Neural cell (in vitro differentiated cells): ENCODE results near the gene HAGHL. TPM values are rescaled to one million over a fixed set of nuclear protein-coding genes. Genes with fewer than 3 reads are reported as not detected.

Experiments used
- H2AFZ ChIP-seq: fragments of 200-600, 300-800 bp; sonication (generic), shearing (Covaris generic); 2 replicates; pipeline ENCODE4 v1.6.0; 2014; ENCODE audit warnings: low read depth, mild to moderate bottlenecking, antibody characterized with exemption, low read length, moderate library complexity
- H3F3A ChIP-seq: fragments of 200-600 bp; shearing (Covaris generic); 2 replicates; pipeline ENCODE4 v1.6.1; 2016; ENCODE audit warnings: mild to moderate bottlenecking, moderate library complexity, mixed read lengths, antibody characterized with exemption, low read length; ENCODE audit not compliant: insufficient read depth, poor library complexity, severe bottlenecking
- H3K27ac ChIP-seq: fragments of 200-600, 300-800 bp; sonication (generic), shearing (Covaris generic); 2 replicates; pipeline ENCODE4 v1.5.1; 2014; ENCODE audit warnings: mild to moderate bottlenecking, low read length, moderate library complexity
- H3K27me3 ChIP-seq: fragments of 300-800, 200-600 bp; sonication (generic), shearing (Covaris generic); 2 replicates; pipeline ENCODE4 v1.6.0; 2014; ENCODE audit warnings: mild to moderate bottlenecking, low read depth, low read length, moderate library complexity; ENCODE audit not compliant: insufficient read depth
- H3K36me3 ChIP-seq: fragments of 300-800, 200-600 bp; sonication (generic), shearing (Covaris generic); 2 replicates; pipeline ENCODE4 v1.5.1; 2014; ENCODE audit warnings: mild to moderate bottlenecking, antibody characterized with exemption, low read length, moderate library complexity; ENCODE audit not compliant: insufficient read depth
- H3K4me2 ChIP-seq: fragments of 300-800, 200-600 bp; sonication (generic), shearing (Covaris generic); 2 replicates; pipeline ENCODE4 v1.6.0; 2014; ENCODE audit warnings: mild to moderate bottlenecking, low read length
- H3K4me3 ChIP-seq: fragments of 300-800, 200-600 bp; sonication (generic), shearing (Covaris generic); 2 replicates; pipeline ENCODE4 v1.5.1; 2014; ENCODE audit warnings: mild to moderate bottlenecking, low read length, moderate library complexity
- H3K79me2 ChIP-seq: fragments of 200-600 bp; shearing (Covaris generic); replicated peaks from 2 replicates; pipeline ENCODE4 v1.6.0; 2014; ENCODE audit warnings: mild to moderate bottlenecking, low read length, moderate library complexity; ENCODE audit not compliant: insufficient read depth
- H3K9ac ChIP-seq: fragments of 300-800, 200-600 bp; sonication (generic), shearing (Covaris generic); 2 replicates; pipeline ENCODE4 v1.6.1; 2016; ENCODE audit warnings: mild to moderate bottlenecking, low read length, mixed read lengths
- H3K9me2 ChIP-seq: fragments of 200-600 bp; shearing (Covaris generic); 2 replicates; pipeline ENCODE4 v1.6.1; 2016; ENCODE audit warnings: mild to moderate bottlenecking, low read length, mixed read lengths; ENCODE audit not compliant: insufficient read depth
- H3K9me3 ChIP-seq: fragments of 200-600, 300-800 bp; sonication (generic), shearing (Covaris generic); 2 replicates; pipeline ENCODE4 v1.6.1; 2016; ENCODE audit warnings: mild to moderate bottlenecking, mixed run types, low read length, moderate library complexity, mixed read lengths
- H4K20me1 ChIP-seq: fragments of 200-600 bp; shearing (Covaris generic); 2 replicates; pipeline ENCODE4 v1.6.1; 2016; ENCODE audit warnings: mild to moderate bottlenecking, mixed run types; ENCODE audit not compliant: insufficient read depth
- CTCF ChIP-seq: fragments of 450-650 bp; IDR thresholded peaks from 2 replicates; pipeline ENCODE4 v1.5.1; 2014; ENCODE audit warnings: antibody characterized with exemption, mild to moderate bottlenecking, moderate library complexity; ENCODE audit not compliant: poor library complexity, severe bottlenecking
- EP300 ChIP-seq: fragments of 450-650 bp; conservative IDR thresholded peaks from 2 replicates; pipeline ENCODE4 v1.6.1; 2014; ENCODE audit warnings: antibody characterized with exemption, mild to moderate bottlenecking, moderate library complexity; ENCODE audit not compliant: poor library complexity, severe bottlenecking
- EZH2 ChIP-seq: fragments of 200-600, 300-800 bp; shearing (Covaris generic), sonication (generic); IDR thresholded peaks from 2 replicates; pipeline ENCODE4 v1.6.1; 2014; ENCODE audit warnings: antibody characterized with exemption, low read length, borderline replicate concordance, mild to moderate bottlenecking; ENCODE audit not compliant: insufficient read depth, poor library complexity, severe bottlenecking
- MXI1 ChIP-seq: fragments of 450-650 bp; conservative IDR thresholded peaks from 2 replicates; pipeline ENCODE4 v1.6.1; 2014; ENCODE audit warnings: antibody characterized with exemption, mild to moderate bottlenecking; ENCODE audit not compliant: poor library complexity, severe bottlenecking
- POLR2AphosphoS5 ChIP-seq: IDR thresholded peaks from 2 replicates; pipeline ENCODE4 v1.6.1; 2012
- RAD21 ChIP-seq: fragments of 450-650 bp; conservative IDR thresholded peaks from 2 replicates; pipeline ENCODE4 v1.6.1; 2014; ENCODE audit warnings: antibody characterized with exemption, mild to moderate bottlenecking, moderate library complexity
- REST ChIP-seq: IDR thresholded peaks from 2 replicates; pipeline ENCODE4 v1.6.1; 2012; ENCODE audit warnings: borderline replicate concordance
- SMC3 ChIP-seq: fragments of 450-650 bp; conservative IDR thresholded peaks from 2 replicates; pipeline ENCODE4 v1.6.1; 2014; ENCODE audit warnings: antibody characterized with exemption, mild to moderate bottlenecking, moderate library complexity; ENCODE audit not compliant: poor library complexity
- TAF1 ChIP-seq: IDR thresholded peaks from 2 replicates; pipeline ENCODE4 v1.6.1; 2012; ENCODE audit warnings: low read depth
- polyA plus RNA-seq: library from polyadenylated mRNA; depleted of rRNA; stranded (reverse); fragments of >200 nt; gene quantifications from 2 replicates; pipeline ENCODE4 v1.2.3, GENCODE V29; 2014

HAGHL gene
- polyA plus RNA-seq, 1 donor from 2014 or later, result 28.3 TPM

GRCh38 chr16:692356-693108, 34.4 kb upstream of the HAGHL start:
- H3K27me3 ChIP-seq, result peaks cover 21% of the 10 kb centered on the region

GRCh38 chr16:693364-693763, 33.5 kb upstream of the HAGHL start:
- peaks cover 6% of the 10 kb centered on the region for H3K79me2 ChIP-seq
- H4K20me1 ChIP-seq, result peaks cover 3% of the 10 kb centered on the region
- no peaks in the 10 kb centered on the region for H3K9me3 ChIP-seq
- peaks cover 21% of the 10 kb centered on the region for H3K27me3 ChIP-seq
- TF ChIP-seq SMC3, result no peak
- peak; percentile 11 for TF ChIP-seq POLR2AphosphoS5
- no peaks in the 10 kb centered on the region for H3F3A ChIP-seq
- no peak overlapping the region for H2AFZ ChIP-seq
- H3K9me2 ChIP-seq, result no peaks in the 10 kb centered on the region
- H3K36me3 ChIP-seq, result no peaks in the 10 kb centered on the region
- H3K27ac ChIP-seq, result no peak overlapping the region
- H3K4me3 ChIP-seq, result no peak overlapping the region
- no peak overlapping the region for H3K9ac ChIP-seq
- no peak overlapping the region for H3K4me2 ChIP-seq

More at GRCh38 chr16:692356-693108, 34.4 kb upstream of the HAGHL start:
- Histone ChIP-seq H3K79me2 (peaks cover 6% of the 10 kb centered on the region), H3K27ac (no peak overlapping the region), H3K9me2 (no peaks in the 10 kb centered on the region), H3K36me3 (no peaks in the 10 kb centered on the region), H2AFZ (no peak overlapping the region), H4K20me1 (peaks cover 3% of the 10 kb centered on the region), H3F3A (no peaks in the 10 kb centered on the region), H3K9ac (no peak overlapping the region), H3K4me3 (no peak overlapping the region), H3K4me2 (no peak overlapping the region), H3K9me3 (no peaks in the 10 kb centered on the region)
- TF ChIP-seq TAF1 (no peak), SMC3 (no peak), POLR2AphosphoS5 (no peak), RAD21 (no peak), REST (no peak), MXI1 (no peak), CTCF (no peak), EP300 (no peak), EZH2 (no peak)
